IMR-90 (cell line): Measurements from ENCODE around the gene MED6. TPM values are rescaled to one million over a fixed set of nuclear protein-coding genes. Genes with fewer than 3 reads are reported as not detected.

Experiments used
- ATAC-seq: fragments of 200-7000 bp; cut with Tn5 transposase; 2 replicates; pipeline ENCODE4 v1.9.1; 2020; ENCODE audit warnings: low read depth, mild to moderate bottlenecking, moderate library complexity
- BruUV-seq: library from RNA; stranded (reverse); fragments of 400-500 nt; replicated peaks from 2 replicates; lab custom pipeline; 2021; lab: Mats Ljungman, UMichigan
- CTCF ChIA-PET: fragments of 300-600 bp; formaldehyde crosslinking; extraction: SDS; loops from one replicate; lab custom pipeline; 2021; ENCODE audit warnings: antibody characterized with exemption; lab: Yijun Ruan, JAX
- POLR2A ChIA-PET: fragments of 300-600 bp; sonication (Branson Sonifier 250); formaldehyde crosslinking; loops from one replicate; lab custom pipeline; 2022; ENCODE audit warnings: antibody characterized with exemption; ENCODE audit not compliant: unreplicated experiment; lab: Charles Lee
- DNase-seq: peaks from one replicate; pipeline ENCODE4 v3.0.0; 2013
- H2AFZ ChIP-seq: replicated peaks from 2 replicates; pipeline ENCODE3; 2013; ENCODE audit warnings: low read length, mild to moderate bottlenecking; ENCODE audit not compliant: poor library complexity
- H2AK5ac ChIP-seq: 2 replicates; pipeline ENCODE4 v1.6.1; 2013; ENCODE audit warnings: low read depth, low read length, inconsistent platforms
- H2AK9ac ChIP-seq: replicated peaks from 2 replicates; pipeline ENCODE3; 2013; ENCODE audit warnings: mild to moderate bottlenecking, low read depth, low read length, moderate library complexity; ENCODE audit not compliant: poor library complexity
- H2BK120ac ChIP-seq: 2 replicates; pipeline ENCODE4 v1.6.1; 2013; ENCODE audit warnings: low read depth, low read length, inconsistent platforms
- H2BK15ac ChIP-seq: 3 replicates; pipeline ENCODE4 v1.6.1; 2013; ENCODE audit warnings: low read depth, low read length, inconsistent platforms
- H2BK20ac ChIP-seq: 2 replicates; pipeline ENCODE4 v1.6.1; 2013; ENCODE audit warnings: low read depth, mild to moderate bottlenecking, inconsistent platforms, low read length, moderate library complexity
- H2BK5ac ChIP-seq: 2 replicates; pipeline ENCODE4 v1.6.1; 2013; ENCODE audit warnings: mild to moderate bottlenecking, low read depth, low read length, inconsistent platforms; ENCODE audit not compliant: poor library complexity, severe bottlenecking
- H3K14ac ChIP-seq: replicated peaks from 2 replicates; pipeline ENCODE4 v1.6.1; 2013; ENCODE audit warnings: low read depth, low read length, inconsistent platforms
- H3K18ac ChIP-seq: 2 replicates; pipeline ENCODE4 v1.6.1; 2013; ENCODE audit warnings: low read depth, low read length, control low read depth
- H3K23ac ChIP-seq: 2 replicates; pipeline ENCODE4 v1.6.1; 2013; ENCODE audit warnings: low read depth, low read length, inconsistent platforms
- H3K27ac ChIP-seq: 2 replicates; pipeline ENCODE4 v1.5.1; 2013; ENCODE audit warnings: mild to moderate bottlenecking, control low read depth, low read length; ENCODE audit not compliant: insufficient read depth
- H3K27me3 ChIP-seq: 2 replicates; pipeline ENCODE4 v1.6.1; 2013; ENCODE audit warnings: low read length; ENCODE audit not compliant: control insufficient read depth, insufficient read depth
- H3K36me3 ChIP-seq: 2 replicates; pipeline ENCODE4 v1.6.1; 2013; ENCODE audit warnings: low read length, mixed read lengths; ENCODE audit not compliant: control insufficient read depth, insufficient read depth
- H3K4ac ChIP-seq: 2 replicates; pipeline ENCODE4 v1.6.1; 2013; ENCODE audit warnings: low read depth, low read length, inconsistent platforms
- H3K4me1 ChIP-seq: 2 replicates; pipeline ENCODE4 v1.6.1; 2013; ENCODE audit warnings: low read length, mixed read lengths; ENCODE audit not compliant: control insufficient read depth, insufficient read depth
- H3K4me2 ChIP-seq: 2 replicates; pipeline ENCODE4 v1.6.1; 2013; ENCODE audit warnings: low read depth, mild to moderate bottlenecking, control low read depth, low read length, moderate library complexity
- H3K4me3 ChIP-seq: 2 replicates; pipeline ENCODE4 v1.5.1; 2013; ENCODE audit warnings: low read depth, mild to moderate bottlenecking, control low read depth, low read length, moderate library complexity; ENCODE audit not compliant: insufficient read depth
- H3K56ac ChIP-seq: 2 replicates; pipeline ENCODE4 v1.6.1; 2013; ENCODE audit warnings: low read length, inconsistent platforms; ENCODE audit not compliant: insufficient read depth; ENCODE audit errors: extremely low read depth
- H3K79me1 ChIP-seq, 2 experiments: 2 replicates each; pipeline ENCODE4 v1.6.1; 2013; ENCODE audit warnings: low read length in 2 of 2, inconsistent platforms in 1 of 2, low read depth in 1 of 2
- H3K9ac ChIP-seq: 2 replicates; pipeline ENCODE4 v1.6.1; 2013; ENCODE audit warnings: low read depth, low read length, control low read depth
- H3K9me1 ChIP-seq: 2 replicates; pipeline ENCODE4 v1.6.1; 2013; ENCODE audit warnings: low read length, inconsistent platforms; ENCODE audit not compliant: insufficient read depth
- H3K9me3 ChIP-seq: 2 replicates; pipeline ENCODE4 v1.6.1; 2013; ENCODE audit warnings: low read length; ENCODE audit not compliant: control insufficient read depth, insufficient read depth
- H4K20me1 ChIP-seq: 2 replicates; pipeline ENCODE4 v1.6.1; 2013; ENCODE audit warnings: low read length, inconsistent platforms; ENCODE audit not compliant: insufficient read depth
- H4K5ac ChIP-seq: 2 replicates; pipeline ENCODE4 v1.6.1; 2013; ENCODE audit warnings: mild to moderate bottlenecking, low read depth, low read length, control low read depth
- H4K8ac ChIP-seq, 2 experiments: 2 replicates each; pipeline ENCODE4 v1.6.1; 2013; ENCODE audit warnings: low read depth in 2 of 2, low read length in 2 of 2, control low read depth in 1 of 2, inconsistent platforms in 1 of 2
- H4K91ac ChIP-seq: 2 replicates; pipeline ENCODE4 v1.6.1; 2013; ENCODE audit warnings: low read depth, low read length, inconsistent platforms; ENCODE audit not compliant: insufficient read depth
- CEBPB ChIP-seq: IDR thresholded peaks from 2 replicates; pipeline ENCODE4 v1.6.1; 2012; ENCODE audit warnings: low read depth, low read length, improper control_type of control experiment
- MAFK ChIP-seq: IDR thresholded peaks from 2 replicates; pipeline ENCODE4 v1.6.1; 2012; ENCODE audit warnings: low read depth, low read length, improper control_type of control experiment
- WGBS, 2 experiments: methylation state at CpG; one replicate each; pipeline versions ENCODE4 v1.1.5 to v1.1.7; 2013; ENCODE audit warnings: missing lambda C conversion rate in 2 of 2; ENCODE audit not compliant: insufficient read length in 1 of 2; ENCODE audit errors: extremely low coverage in 2 of 2; 5-methylcytosine and 5-hydroxymethylcytosine counted together
- dilution Hi-C: fragments of 300-500 bp; cut with HindIII; formaldehyde crosslinking; loops from one replicate; pipeline ENCODE4 v1.14.3; 2018; ENCODE audit warnings: low sequenced_read_pairs; ENCODE audit not compliant: unreplicated experiment
- in situ Hi-C: fragments of 300-500 bp; cut with MboI; formaldehyde crosslinking; loops from 3 replicates; pipeline ENCODE4 v1.14.3; 2019; ENCODE audit warnings: low sequenced_read_pairs, inconsistent platforms, mixed read lengths
- intact Hi-C: fragments of 100-400 bp; cut with micrococcal nuclease; formaldehyde crosslinking; loops from 2 replicates; pipeline ENCODE4 v1.10.0; 2022
- polyA plus RNA-seq, 3 experiments: library from polyadenylated mRNA; depleted of rRNA; stranded (reverse); fragments of >200 nt; gene quantifications; 2 replicates each; pipeline ENCODE4 v1.2.3, GENCODE V29; 2012; ENCODE audit warnings: low replicate concordance in 1 of 3
- total RNA-seq: library from RNA; depleted of rRNA; stranded (reverse); fragments of >200 nt; gene quantifications from 2 replicates; pipeline ENCODE4 v1.2.3, GENCODE V29; 2012

MED6 gene
- total and polyA plus RNA-seq, 2 of the 4 experiments (the other 2 are of a cell fraction), result 24.3 to 31.5 TPM

GRCh38 chr14:70624972-70625371, 24.5 kb upstream of the MED6 start:
- Histone ChIP-seq H3K14ac (no peak overlapping the region), H4K20me1 (no peaks in the 10 kb centered on the region), H2AK9ac (no peak overlapping the region), H3K9ac (no peak overlapping the region), H2BK15ac (no peak overlapping the region), H3K9me3 (no peaks in the 10 kb centered on the region), H2BK5ac (no peak overlapping the region), H3K23ac (no peak overlapping the region), H4K8ac (no peak overlapping the region), H3K4ac (no peak overlapping the region), H4K91ac (no peak overlapping the region), H3K9me1 (no peaks in the 10 kb centered on the region), H3K56ac (no peak overlapping the region), H4K5ac (no peak overlapping the region), H3K27me3 (no peaks in the 10 kb centered on the region; the same call in 1 of the 2 replicates), H3K27ac (no peak overlapping the region), H3K4me3 (no peak overlapping the region), H3K18ac (no peak overlapping the region), H3K4me2 (no peak overlapping the region), H3K4me1 (no peaks in the 10 kb centered on the region), H2AK5ac (no peak overlapping the region), H2BK120ac (no peak overlapping the region), H2AFZ (no peak overlapping the region), H2BK20ac (no peak overlapping the region), H3K36me3 (no peaks in the 10 kb centered on the region), H3K79me1 (no peaks in the 10 kb centered on the region)
- no peak for ATAC-seq
- CTCF ChIA-PET, result no interaction called here
- POLR2A ChIA-PET, result no interaction called here
- DNase-seq, result no peak
- in situ Hi-C loops (loop anchor here (25.0 kb wide), 1 partner anchor 337 kb away; no protein-coding TSS in a partner anchor), dilution Hi-C loops (no loop called here), intact Hi-C loops (no loop called here)
- WGBS, 2 experiments, result no CpG with 5 or more reads among the region's 1 CpG
- BruUV-seq, result no TSS peak
- TF ChIP-seq CEBPB, result no peak
- TF ChIP-seq MAFK, result no peak
